HG03103 (cell line): Measurements from ENCODE around the gene CSNK1E.

Experiments
- ATAC-seq: cut with Tn5 transposase; IDR thresholded peaks from one replicate; pipeline ENCODE4 v1.9.1; 2021; ENCODE audit warnings: low read depth; ENCODE audit not compliant: unreplicated experiment

The CSNK1E gene

DNA sequence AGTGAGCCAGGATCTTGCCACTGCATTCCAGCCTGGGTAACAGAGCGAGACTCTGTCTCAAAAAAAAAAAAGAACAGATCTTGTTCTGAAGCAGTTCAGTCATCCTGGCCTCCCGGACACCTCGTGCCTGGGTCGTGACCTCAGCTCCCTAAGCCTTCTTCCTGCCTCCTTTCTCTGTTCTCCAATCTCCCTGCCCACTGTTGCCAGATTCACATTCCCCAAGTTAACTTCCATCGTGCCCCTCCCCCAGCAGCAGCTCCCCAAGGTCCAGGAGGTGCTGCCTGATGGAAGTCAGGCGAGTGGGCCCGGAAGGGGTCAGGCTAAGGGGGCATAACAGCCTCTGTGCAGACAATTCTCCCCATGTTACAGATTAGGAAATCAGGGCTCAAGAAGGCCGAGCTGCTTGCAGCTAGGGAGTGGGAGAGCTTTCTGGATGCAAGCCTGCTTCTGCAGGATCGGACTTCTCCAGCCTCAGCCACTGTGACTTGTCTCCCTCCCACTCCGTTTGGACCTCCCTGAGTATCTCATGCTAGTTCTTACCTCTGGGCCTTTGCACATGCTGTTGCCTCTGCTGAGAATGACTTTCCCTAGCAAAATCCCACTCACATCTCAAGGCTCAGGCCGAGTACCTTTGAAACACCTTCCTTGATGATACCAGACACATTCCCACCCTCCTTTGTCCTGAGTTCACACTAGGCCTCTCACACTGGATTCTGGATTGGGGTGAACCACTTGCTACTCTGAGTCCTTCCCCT is 30.1 kb downstream of the CSNK1E start:
- ATAC-seq, result no peak

DNA sequence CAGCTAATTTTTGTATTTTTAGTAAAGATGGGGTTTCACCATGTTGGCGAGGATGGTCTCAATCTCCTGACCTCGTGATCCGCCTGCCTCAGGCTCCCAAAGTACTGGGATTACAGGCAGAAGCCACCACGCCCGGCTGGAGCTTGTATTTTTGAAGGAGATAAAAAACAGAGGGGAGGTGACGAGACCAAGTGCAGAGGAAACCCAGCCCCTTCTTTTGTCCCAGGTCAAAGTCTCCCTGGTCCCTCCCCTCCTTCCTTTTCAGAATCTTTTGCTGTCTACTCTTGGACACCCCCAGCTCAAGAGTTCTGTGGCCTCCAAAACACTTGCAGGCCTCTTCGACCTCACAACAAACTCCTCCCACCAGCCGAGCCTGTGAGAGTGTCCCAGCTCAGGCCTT is 32.2 kb downstream of the CSNK1E start:
- ATAC-seq, result no peak

DNA sequence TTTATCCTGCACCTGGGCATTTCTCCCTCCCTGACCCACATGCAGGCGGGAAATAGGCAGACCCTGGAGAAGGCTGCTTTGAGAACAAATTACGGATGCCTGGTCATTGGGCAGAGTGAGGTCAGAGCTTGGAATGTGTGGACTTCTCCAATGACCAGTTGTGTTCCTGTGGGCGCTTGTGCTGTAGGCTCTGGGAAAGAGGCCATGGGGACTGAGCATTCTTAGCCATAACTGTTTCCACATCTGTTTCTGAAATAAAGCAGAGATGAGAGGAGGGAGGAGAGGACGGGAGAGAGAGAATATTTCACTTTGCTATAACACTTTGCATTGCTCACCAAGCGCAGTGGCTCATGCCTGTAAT is 33.2 kb downstream of the CSNK1E start:
- no peak for ATAC-seq

DNA sequence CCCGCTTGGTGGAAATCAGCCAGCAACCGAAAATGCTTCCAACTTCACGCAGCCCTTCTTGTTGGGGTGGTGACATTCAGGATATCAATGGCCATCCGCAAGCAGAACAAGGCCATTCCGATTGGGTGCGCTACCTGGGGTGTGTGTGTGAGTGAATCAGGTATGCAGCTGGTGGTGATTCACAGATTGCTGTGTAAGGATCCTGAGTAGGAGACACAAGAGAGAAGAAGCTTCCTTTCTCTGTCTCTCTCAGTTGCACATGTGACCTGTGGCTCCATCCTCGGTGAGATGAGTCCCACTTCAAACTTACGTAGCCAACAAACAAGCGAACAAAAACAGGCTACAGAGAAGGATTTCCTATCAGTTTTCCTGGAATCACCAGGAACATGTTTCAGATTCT is 34.8 kb downstream of the CSNK1E start:
- no peak for ATAC-seq

DNA sequence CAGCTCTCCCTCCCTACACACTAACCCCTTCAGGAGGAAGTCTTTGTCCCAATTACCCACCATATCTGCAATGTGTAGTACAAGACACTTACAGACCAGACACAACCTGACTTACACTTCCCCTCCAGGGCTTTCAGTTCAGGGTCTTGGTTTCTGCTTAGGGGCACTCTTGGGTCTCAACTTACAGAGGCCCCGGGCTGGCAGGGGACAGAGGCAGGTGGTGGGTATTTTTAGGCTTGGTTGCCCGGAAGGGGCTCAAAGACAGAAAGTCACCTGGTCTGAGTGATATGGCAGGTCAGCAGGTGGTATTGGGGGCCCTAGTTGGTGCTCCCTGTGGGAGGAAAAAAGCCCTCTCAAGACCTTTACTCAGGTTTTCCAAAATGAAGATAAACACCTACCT is 41.1 kb downstream of the CSNK1E start:
- ATAC-seq, result no peak

DNA sequence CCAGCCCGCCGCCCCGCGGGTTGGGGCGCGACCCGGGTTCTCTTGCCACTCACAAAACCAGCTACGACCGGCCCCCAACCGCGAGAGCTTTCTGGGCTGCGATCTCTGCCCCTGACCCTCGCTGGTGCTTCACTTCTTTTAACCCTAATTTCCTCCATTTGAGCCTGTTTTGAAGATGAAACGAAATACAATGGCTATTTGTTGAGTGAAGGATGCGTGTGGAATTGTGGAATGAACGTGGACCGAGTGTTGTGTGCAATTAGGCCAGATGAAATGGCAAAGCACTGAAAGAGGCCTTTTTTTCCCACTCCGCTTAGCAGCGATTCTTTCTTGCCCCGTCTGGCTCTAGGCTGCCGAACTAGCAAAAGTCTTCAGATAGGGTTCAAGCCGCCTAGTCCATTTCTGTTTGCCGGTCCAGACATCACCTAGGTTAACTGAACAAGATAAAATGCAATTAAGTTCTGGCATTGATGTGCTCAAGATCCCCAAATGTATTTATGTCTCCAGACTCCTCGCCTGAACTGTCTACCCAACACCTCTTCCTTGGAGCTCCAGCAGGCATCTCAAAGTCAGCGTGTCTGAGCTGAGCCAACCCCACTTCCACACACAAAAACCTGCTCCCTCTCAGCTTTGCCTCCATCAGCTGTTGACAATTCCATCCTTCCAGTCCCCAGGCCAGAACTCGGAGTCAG is 44.0 kb downstream of the CSNK1E start:
- ATAC-seq, result no peak

DNA sequence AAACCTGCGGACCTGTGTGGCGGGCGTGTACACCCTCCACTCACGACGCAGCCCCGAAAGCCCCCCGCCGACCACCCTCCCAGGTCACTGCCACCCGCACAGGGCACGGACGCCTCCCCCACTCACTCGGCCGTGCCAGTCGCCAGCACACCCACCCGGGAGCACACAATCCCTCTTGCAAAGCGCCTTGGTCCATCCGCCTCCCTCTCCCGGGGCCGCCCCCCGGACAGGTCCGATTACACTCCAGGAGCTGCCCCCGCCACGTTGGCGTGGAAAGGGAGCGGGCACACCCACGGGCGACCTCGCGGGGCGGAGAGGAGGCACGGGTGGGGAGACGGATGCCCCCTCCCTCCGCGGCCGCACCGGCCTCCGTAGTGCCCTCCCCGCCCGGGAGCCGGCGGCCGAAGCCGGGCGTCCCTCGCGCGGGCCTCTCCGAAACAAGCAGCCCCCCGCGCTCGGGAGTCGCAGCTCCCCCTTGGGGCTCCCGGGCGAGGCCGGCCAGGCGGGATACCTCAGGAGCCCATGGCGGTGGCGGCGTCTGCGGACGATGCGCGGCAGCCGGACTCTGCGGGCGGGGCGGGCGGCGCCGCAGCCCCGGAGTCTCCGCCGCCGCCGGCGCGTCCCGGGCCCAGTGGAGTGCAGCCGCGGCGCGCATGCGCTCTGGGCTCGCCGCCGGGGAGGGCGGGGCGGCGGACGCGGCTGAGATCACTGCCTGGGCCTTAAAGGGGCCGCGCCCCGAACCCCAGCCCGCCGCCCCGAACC is 44.7 kb downstream of the CSNK1E start, which contains the start of gene TMEM184B:
Gene TMEM184B, minus strand, starts transcription at position 638 of the 762 bp plus-strand sequence. CDS start 25,049 bp downstream, outside the sequence.
- peak; percentile 77 for ATAC-seq

DNA sequence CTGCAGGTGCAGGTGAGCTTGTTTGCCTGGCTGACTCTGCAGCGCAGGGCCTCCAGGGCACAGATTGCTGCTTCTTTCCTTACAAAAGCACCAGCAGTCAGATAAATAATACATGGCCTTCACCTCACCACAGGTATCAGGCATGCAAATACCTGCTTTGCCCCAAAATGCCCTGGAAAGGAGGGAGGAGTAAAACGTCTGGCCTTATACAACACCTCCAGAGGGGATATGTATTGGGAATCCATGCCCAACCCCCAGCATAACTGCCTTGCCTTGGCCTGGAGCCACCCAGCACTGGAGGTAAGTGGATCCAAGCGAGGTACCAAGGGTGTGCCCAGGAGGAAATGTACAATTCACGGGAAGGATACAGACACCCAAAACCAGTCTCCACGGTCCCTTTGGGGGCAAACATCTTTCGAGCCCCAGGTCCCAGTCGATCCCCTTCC is 45.3 kb downstream of the CSNK1E start:
- no peak for ATAC-seq

DNA sequence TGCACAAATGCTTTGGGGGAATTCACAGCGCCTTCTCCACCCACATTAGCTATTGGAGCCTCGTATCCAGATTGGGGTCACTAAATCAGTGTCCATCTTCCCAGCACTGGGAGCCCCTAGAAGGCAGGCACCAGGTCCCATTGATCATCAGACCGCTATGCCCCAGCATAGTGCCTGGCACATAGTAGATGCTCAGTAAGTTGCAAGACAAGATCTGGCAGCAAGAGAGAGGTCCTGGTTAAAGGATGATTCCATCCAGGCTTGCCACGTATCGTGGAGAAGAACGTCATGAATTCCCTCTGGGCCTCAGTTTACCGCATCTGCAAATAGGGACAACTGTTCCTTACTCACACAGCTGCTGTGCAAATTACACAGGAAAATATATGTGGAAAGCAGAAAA is 46.1 kb downstream of the CSNK1E start:
- no peak for ATAC-seq

DNA sequence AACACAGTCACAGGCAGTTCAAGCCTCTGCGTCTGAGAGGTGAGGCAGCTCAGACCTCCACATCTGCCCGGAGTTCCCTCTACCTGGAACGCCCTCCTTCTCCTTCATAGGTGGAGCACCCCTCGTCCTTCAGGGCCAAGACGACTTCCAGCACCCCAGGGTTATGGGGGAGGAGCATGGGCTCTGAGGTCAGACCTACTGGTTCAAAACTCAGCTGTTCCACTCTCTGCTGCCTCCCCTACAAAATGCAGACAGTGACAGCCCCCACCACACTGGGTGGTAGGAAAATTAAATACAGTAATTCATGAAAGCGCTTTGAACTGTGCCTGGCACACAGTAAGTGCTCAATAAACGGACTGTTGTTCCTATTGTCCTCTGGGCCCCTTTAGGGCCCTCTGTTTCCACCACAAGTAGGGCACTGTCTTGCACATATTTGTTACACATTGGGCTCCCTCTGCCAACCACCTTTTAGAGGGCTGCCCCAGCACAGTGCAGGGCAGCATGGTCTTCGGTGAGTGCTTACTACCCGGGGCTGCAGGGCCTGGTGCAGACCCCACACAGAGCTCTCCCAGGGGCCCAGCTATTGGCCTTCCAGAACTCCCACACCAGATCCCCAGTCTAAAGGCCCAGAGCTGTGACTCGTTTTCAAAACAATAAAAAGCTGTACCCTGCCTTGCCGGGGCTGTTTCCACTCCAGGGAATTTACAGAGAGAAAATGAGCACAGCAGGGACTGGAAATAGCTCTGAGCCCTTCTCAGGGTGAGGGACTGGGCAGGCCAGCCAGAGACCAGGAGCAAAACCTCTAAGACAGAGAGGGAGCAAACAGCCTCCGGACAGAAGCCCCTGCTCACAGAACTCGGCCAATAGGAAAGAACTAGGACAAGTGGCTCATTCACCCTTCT is 46.9 kb downstream of the CSNK1E start:
- ATAC-seq, result no peak

DNA sequence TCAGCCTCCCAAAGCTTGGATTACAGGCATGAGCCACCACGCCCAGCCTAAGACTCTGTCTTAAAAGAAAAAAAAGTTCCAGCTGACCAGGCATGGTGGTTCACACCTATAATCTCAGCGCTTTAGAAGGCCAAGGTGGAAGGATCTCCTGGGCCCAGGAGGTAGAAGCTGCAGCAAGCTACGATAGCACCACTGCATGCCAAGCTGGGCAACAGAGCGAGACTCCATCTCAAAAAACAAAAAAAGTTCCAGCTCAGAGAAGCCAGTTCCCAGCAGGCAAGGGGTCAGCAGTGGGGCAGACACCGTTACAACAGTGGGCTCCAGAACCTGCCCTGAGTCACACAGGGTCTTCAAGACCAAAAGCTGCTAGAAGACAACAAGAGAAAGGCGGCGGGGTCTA is 47.8 kb downstream of the CSNK1E start:
- no peak for ATAC-seq

DNA sequence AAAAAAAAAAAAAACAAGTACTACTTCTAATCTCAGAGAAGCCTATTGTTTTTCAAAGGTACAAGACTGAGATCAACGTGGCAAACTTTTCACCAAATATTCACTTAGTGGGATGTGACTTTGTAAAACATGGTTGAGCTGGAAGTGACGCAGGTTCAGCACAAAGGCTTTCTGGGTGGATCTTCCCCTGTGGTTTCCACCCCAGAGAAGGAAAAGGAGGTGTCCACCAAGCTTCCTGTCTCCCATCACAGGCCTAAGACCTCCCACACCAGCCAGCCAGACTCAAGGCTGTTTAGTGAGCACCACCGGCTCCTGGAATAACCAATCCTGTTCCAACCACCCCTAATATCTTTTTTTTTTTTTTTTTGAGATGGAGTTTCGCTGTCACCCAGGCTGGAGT is 50.1 kb downstream of the CSNK1E start:
- no peak for ATAC-seq

DNA sequence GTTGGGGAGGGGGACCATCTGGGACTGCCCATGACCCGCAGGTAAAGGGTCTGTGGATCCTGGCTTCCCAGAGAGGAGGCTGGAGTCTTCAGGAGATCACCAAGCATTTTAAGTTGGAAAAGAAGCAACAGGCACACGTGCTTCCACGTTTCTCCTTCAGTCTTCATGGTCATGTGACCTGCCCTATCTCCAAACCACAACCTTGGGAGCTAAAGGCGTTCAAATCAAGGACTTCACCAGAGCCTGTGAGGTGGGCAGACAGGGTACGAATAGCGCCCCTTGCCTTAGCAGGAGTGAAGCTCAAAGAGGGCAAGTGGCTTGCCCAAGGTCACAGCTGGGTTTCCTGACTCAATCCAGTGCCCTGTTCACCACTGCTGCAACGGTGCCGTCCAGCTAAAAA is 51.1 kb downstream of the CSNK1E start:
- ATAC-seq, result no peak

DNA sequence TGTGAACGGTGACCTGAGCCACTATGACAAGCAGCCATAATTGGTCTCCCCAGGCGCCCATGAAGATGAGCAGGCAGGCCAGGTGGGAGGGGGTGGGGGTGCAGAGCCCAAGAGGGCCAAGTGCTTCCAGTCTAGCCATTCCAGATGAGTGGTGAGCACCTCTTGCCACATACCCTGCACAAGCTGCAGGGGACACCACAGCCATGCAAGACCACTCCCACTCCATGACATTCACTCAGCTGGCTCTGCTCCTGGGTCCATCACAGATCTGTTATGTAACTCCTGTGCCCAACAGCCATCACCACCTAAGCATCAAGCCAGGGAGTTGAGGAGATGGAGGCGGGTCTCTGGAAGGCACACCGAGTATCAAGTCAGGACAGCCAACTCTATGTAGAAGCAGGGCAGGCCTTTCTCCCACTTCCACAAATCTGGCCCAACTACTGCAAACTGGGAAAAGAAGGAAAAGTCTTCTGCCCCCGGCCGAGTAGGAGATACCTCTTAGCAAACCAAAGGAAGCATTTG is 52.9 kb downstream of the CSNK1E start:
- no peak for ATAC-seq

DNA sequence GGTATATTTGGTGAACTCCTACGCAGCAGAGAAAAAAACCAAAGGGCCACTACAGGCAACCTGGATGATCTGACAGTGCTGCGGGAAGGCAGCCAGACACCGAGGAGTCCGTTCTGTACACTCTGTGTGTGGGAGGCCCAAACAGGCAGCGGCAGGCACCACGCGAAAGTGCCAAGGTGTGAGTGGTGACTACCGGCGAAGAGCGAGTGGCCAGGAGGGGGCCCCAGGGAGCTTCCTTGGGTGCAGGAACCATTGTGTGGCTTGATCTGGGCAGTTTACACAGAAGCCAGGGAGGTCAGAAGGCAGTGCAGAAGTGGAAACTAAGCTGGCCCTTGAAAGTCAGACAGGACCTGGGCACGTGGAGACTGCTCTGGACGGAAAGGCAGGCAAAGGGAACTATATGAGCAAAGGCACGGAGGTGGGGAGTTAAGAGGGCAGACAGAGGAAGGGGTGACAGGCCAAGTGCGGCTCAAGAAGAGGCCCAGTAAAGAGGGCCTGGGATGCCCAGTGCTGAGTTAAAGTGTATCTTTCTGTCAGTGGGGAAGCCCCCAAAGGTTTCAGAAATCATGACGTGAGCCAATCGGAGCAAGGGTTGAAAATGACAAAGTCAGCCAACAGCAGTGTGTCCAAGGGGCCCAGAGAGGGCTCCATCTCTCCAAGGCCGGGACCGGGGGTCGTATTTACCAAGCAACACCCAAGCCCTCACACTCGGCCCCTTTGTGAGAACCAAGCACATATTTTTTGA is 55.0 kb downstream of the CSNK1E start:
- ATAC-seq, result no peak

DNA sequence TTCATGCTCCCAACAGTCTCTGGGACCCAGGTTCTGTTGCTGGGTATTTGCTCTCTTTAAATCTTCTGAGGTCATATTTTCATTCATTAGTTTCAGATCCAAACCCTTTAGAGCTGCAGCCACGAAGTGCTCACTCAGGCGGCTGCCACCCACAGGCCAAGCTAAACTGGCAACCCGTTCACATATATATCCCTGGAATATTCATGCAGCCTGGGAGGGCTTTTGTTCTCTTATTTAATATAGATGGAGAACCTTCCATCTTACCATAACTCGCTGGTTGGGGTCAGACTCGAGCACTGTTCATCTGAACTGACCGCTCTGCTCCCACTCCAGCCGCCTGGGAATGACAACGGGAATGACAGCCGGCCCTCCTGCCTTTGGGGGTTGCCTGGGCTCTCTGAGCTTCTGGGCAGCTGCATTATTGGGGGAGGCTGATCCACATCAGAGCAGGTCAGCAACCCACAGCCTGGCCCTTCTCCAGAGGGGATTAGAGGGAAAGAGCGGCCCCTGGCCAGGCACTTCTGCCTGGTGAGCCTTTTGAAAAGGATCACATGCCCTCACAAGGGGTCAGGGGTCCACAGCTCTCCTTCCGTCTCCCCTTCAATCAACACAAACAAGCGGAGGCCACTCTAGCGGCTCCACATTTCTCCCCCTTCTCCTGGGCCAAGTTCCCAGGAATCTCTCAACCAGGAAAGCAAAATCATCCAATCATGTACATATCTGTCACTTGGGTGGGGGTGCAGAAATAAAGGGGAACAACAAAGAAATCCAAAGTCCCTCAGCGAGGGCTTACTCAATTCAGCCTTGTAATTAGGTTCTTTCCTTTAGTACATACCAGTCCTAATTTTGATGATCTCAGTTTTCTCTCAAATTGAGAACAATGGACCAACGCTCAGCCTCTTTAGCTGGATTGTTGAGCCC is 56.2 kb downstream of the CSNK1E start:
- no peak for ATAC-seq

DNA sequence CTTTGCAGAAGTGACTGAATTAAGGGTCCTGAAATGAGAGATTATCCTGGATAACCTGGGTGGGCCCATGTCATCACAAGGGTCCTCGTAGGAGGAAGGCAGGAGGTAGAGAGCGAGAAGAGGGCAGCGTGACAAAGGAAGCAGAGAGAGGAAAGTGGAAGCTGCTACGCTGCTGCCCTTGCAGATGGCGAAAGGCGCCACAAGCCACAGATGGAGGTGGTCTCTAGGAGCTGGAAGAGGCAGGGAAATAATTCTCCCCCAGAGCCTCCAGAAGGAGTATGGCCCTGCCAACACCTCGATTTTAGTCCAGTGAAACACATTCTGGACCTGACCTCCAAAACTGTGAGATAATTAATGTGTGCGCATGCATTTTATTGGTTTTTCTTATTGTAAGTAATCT is 57.9 kb downstream of the CSNK1E start:
- ATAC-seq, result no peak

DNA sequence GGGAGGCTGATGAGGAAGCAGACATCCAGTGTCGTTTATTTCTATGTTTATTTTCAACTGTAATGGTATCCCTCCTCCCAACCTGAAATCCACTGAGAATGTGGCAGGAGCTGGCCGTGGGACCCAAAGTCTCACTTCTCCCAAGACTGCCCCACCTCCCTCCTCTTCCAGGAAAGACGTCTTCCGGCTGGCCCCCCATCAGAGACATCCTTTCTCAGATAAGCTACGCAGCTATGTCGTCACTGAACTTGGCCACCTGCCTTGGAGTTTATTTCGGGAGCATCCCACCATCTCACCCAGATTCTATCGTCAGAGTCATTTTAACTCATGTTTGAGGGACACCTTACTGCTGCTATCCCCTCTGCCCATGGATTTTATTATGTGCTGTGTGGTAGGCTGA is 58.3 kb downstream of the CSNK1E start:
- ATAC-seq, result no peak
